ENCODE results near the gene C1orf56. TPM values are rescaled to one million over a fixed set of nuclear protein-coding genes. Genes with fewer than 3 reads are reported as not detected.

C1orf56 gene
- total RNA-seq, 1 experiment from 2014 or later = 2.8 TPM

DNA sequence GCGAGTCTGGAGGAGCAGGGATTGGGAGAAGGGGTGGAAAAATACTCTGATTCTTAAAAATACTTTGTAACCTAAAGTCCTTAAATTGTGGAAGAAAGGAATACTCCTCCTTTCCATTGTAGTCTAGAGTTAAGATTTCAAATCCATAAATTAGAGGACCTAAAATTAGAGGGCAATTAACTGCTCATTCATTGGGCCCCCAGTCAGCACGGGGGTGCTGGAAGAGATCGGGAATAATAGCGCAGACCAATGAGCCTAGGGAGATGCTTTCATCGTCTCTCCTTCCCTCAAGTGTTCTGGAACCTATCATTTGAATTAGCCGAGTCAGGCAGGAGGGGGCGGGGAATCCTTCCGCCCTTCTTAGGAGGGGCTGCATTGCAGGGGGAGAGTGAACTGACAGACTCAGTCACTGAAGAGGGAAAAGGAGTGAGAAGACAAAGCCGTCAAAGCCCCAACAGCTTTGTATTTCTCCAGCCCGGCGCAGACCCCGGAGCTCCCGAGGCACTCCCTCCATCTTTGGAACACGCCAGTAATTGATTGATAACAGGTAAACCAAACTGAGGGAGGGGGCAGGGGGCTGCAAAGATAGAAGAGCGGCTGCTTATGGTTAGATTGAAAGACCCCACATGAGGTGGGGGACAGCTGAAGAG, 12.6 kb downstream of the C1orf56 start, which contains the start of gene MLLT11:
TSS of gene MLLT11 (plus strand) at position 391 of the 650 bp plus-strand sequence. CDS start 6,828 bp downstream, outside the sequence.
- Histone ChIP-seq H3K9me2 (replicated peaks; ENCODE audit: low read length) (no peaks in the 10 kb centered on the region), H3K9me3 (ENCODE audit: low read length) (no peaks in the 10 kb centered on the region), H3K4me3 (ENCODE audit: low read length) (peak within 1 kb of the TSS; percentile 99), H3K9ac (ENCODE audit: low read length) (peak within 1 kb of the TSS; percentile 94), H2AFZ (ENCODE audit: low read length) (peak within 1 kb of the TSS; percentile 86), H3K4me2 (ENCODE audit: low read length) (peak within 1 kb of the TSS; percentile 100), H4K20me1 (ENCODE audit: low read length) (peaks cover 25% of the 10 kb centered on the region; the same call in 1 of the 2 replicates), H3K79me2 (ENCODE audit: low read length) (peaks cover 97% of the 10 kb centered on the region), H3F3A (ENCODE audit: low read length, unreplicated experiment) (no peaks in the 10 kb centered on the region), H3K36me3 (ENCODE audit: low read depth, low read length) (peaks cover 16% of the 10 kb centered on the region; the same call in 1 of the 2 replicates), H3K27ac (ENCODE audit: low read length) (peak within 1 kb of the TSS; percentile 77), H3K27me3 (ENCODE audit: low read length) (no peaks in the 10 kb centered on the region), H3K4me1 (ENCODE audit: insufficient read depth, low read length) (peaks cover 40% of the 10 kb centered on the region)
- CTCF ChIA-PET = interaction anchor here (1.5 kb wide), 1 partner anchor 40 kb away, joined by 3 read pairs; no protein-coding TSS in a partner anchor
- POLR2A ChIA-PET (ENCODE audit: unreplicated experiment) = no interaction called here
- peak; percentile 53 for ATAC-seq
- DNase-seq = peak; percentile 66
- BruUV-seq (replicated peaks) = no TSS peak
- intact Hi-C loops (cut with micrococcal nuclease) = loop anchor here (1.0 kb wide), 1 partner anchor 11 kb away; no protein-coding TSS in a partner anchor
- 0 out of 2 replicates have a peak, but pooled peaks have one; percentile 30 for TF ChIP-seq CTCF (conservative IDR thresholded peaks at IDR 0.05; ENCODE audit: low read depth, low read length)
- TF ChIP-seq EZH2phosphoT487 (IDR thresholded peaks at IDR 0.05; ENCODE audit: borderline replicate concordance, low read length) = no peak

DNA sequence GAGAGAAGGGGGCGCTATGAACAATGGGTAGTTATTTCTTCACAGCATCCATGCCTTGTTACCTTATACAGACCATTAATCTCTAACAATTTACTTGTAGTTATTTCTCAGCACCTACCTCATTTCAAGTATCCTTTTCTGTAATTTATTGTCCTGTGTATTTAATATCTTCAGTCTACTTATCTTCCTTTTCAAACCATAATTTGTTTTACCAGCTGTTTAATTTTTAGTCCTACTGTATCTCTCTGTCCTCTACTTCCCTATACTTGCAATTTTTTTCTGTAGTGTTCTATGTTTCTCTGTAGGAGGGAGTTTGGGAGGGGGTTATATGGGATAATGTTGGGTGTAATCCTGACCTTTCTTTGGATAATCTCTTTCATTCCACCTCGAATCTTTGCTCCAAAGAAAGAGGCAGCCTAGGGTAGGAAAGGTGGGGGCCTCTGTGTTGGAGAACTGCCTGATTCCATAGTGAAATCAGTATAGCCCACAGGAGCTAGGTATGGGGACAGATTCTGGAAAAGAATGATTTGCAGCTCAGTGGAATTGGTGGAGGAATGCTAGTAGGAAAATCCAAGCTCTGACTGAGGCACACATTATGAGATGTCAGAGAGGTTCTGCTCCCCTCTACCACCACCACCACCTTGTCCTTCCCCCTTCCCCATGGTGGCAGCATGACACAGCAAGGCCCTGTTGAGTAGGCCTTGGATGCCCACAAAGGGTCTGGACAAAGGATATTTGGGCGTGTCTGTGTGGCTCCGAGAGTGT, 13.3 kb downstream of the C1orf56 start:
- Histone ChIP-seq H3K9ac (ENCODE audit: low read length) (peak overlapping the region; percentile 94), H3K36me3 (ENCODE audit: low read depth, low read length) (peaks cover 9% of the 10 kb centered on the region; the same call in 1 of the 2 replicates), H3K9me3 (ENCODE audit: low read length) (no peaks in the 10 kb centered on the region), H3K27ac (ENCODE audit: low read length) (peak overlapping the region; percentile 77), H3K4me1 (ENCODE audit: insufficient read depth, low read length) (peaks cover 40% of the 10 kb centered on the region), H4K20me1 (ENCODE audit: low read length) (peaks cover 25% of the 10 kb centered on the region; the same call in 1 of the 2 replicates), H3K27me3 (ENCODE audit: low read length) (no peaks in the 10 kb centered on the region), H3F3A (ENCODE audit: low read length, unreplicated experiment) (no peaks in the 10 kb centered on the region), H3K79me2 (ENCODE audit: low read length) (peaks cover 97% of the 10 kb centered on the region), H2AFZ (ENCODE audit: low read length) (peak overlapping the region; percentile 86), H3K4me2 (ENCODE audit: low read length) (peak overlapping the region; percentile 100), H3K4me3 (ENCODE audit: low read length) (peak overlapping the region; percentile 99), H3K9me2 (replicated peaks; ENCODE audit: low read length) (no peaks in the 10 kb centered on the region)
- intact Hi-C loops (cut with micrococcal nuclease) = loop anchor here (1.0 kb wide), 1 partner anchor 10 kb away; no protein-coding TSS in a partner anchor
- TF ChIP-seq EZH2 (IDR thresholded peaks at IDR 0.05; ENCODE audit: low read length, unreplicated experiment) (no peak), CTCF (conservative IDR thresholded peaks at IDR 0.05; ENCODE audit: low read depth, low read length) (no peak), EZH2phosphoT487 (IDR thresholded peaks at IDR 0.05; ENCODE audit: borderline replicate concordance, low read length) (no peak)
- POLR2A ChIA-PET (ENCODE audit: unreplicated experiment) = no interaction called here
- TSS peak; percentile 38 for BruUV-seq (replicated peaks)
- ATAC-seq (no peak), DNase-seq (peak; percentile 42)
- CTCF ChIA-PET = no interaction called here

Data from PC-3 (cell line).